HCT116 (cell line): ENCODE measurements around the gene ZNF492. TPM values are rescaled to one million over a fixed set of nuclear protein-coding genes. Genes with fewer than 3 reads are reported as not detected.

ENCODE experiments used
- ATAC-seq: fragments of 200-7000 bp; cut with Tn5 transposase; 2 replicates; pipeline ENCODE4 v1.9.1; 2020; ENCODE audit warnings: mild to moderate bottlenecking, moderate library complexity
- BruUV-seq: library from RNA; stranded (reverse); fragments of 400-500 nt; replicated peaks from 2 replicates; lab custom pipeline; 2021; lab: Mats Ljungman, UMichigan
- CTCF ChIA-PET: fragments of 300-600 bp; sonication (Branson Sonifier 250); formaldehyde crosslinking; loops from one replicate; lab custom pipeline; 2021; ENCODE audit warnings: antibody characterized with exemption; lab: Charles Lee
- POLR2A ChIA-PET: fragments of 300-600, 350-600 bp; sonication (Branson Sonifier 250); formaldehyde crosslinking; loops from one replicate; lab custom pipeline; 2021; ENCODE audit warnings: antibody characterized with exemption; lab: Charles Lee
- RAD21 ChIA-PET, 2 experiments: fragments of 300-600 bp; sonication (Branson Sonifier 250); formaldehyde crosslinking; loops; one replicate each; lab custom pipeline; 2023; ENCODE audit warnings: low total read pairs in 2 of 2; ENCODE audit not compliant: uncharacterized antibody in 2 of 2, unreplicated experiment in 2 of 2, low non-redundant PET in 1 of 2; lab: Charles Lee
- DNase-seq: peaks from one replicate; pipeline ENCODE4 v3.0.0-alpha.2; 2010; ENCODE audit warnings: low read depth, low spot score
- H2AFZ ChIP-seq: fragments of 200-600 bp; shearing (Covaris generic), sonication (generic); 2 replicates; pipeline ENCODE4 v1.6.1; 2017; ENCODE audit warnings: low read depth, mixed run types, mixed read lengths, antibody characterized with exemption, low read length; ENCODE audit not compliant: poor library complexity, severe bottlenecking
- H3K27ac ChIP-seq: 2 replicates; pipeline ENCODE4 v1.5.1; 2012; ENCODE audit warnings: low read depth, low read length
- H3K27me3 ChIP-seq: fragments of 200-600 bp; sonication (generic); 2 replicates; pipeline ENCODE4 v1.6.1; 2016; ENCODE audit warnings: mixed run types, low read length, mixed read lengths; ENCODE audit not compliant: insufficient read depth
- H3K36me3 ChIP-seq, 2 experiments: fragments of 200-500 bp in 1 of 2; fragments of 200-600 bp in 1 of 2; sonication (Bioruptor generic) in 1 of 2; sonication (generic) in 1 of 2; 2 replicates each; pipeline versions ENCODE4 v1.5.1 to v1.6.1; 2014 to 2016; ENCODE audit warnings: low read length in 2 of 2, inconsistent platforms in 1 of 2, mixed read lengths in 1 of 2, mixed run types in 1 of 2; ENCODE audit not compliant: insufficient read depth in 2 of 2, control insufficient read depth in 1 of 2
- H3K4me1 ChIP-seq, 2 experiments: fragments of 200-600 bp in 1 of 2; sonication (generic) in 1 of 2; 2 replicates each; pipeline versions ENCODE4 v1.5.1 to v1.6.1; 2012 to 2017; ENCODE audit warnings: low read length in 2 of 2, inconsistent platforms in 1 of 2, mild to moderate bottlenecking in 1 of 2, mixed read lengths in 1 of 2, mixed run types in 1 of 2, moderate library complexity in 1 of 2; ENCODE audit not compliant: insufficient read depth in 2 of 2, control insufficient read depth in 1 of 2
- H3K4me2 ChIP-seq: fragments of 200-600 bp; sonication (generic); 2 replicates; pipeline ENCODE4 v1.6.1; 2017; ENCODE audit warnings: mixed run types, low read length, mixed read lengths
- H3K4me3 ChIP-seq, 2 experiments: fragments of 200-600 bp in 1 of 2; sonication (generic) in 1 of 2; replicated peaks in 1 of 2; 2 replicates each; pipeline ENCODE4 v1.5.1; 2011 to 2016; ENCODE audit warnings: low read length in 2 of 2, control low read depth in 1 of 2, low read depth in 1 of 2, mild to moderate bottlenecking in 1 of 2, mixed read lengths in 1 of 2, mixed run types in 1 of 2
- H3K79me2 ChIP-seq: fragments of 200-600 bp; sonication (generic); 2 replicates; pipeline ENCODE4 v1.6.1; 2017; ENCODE audit warnings: mild to moderate bottlenecking, mixed run types, low read length, moderate library complexity, mixed read lengths; ENCODE audit not compliant: insufficient read depth
- H3K9ac ChIP-seq: fragments of 200-600 bp; sonication (generic); 2 replicates; pipeline ENCODE4 v1.6.1; 2016; ENCODE audit warnings: low read length, mixed read lengths
- H3K9me2 ChIP-seq: fragments of 200-600 bp; sonication (generic), shearing (Covaris generic); 2 replicates; pipeline ENCODE4 v1.6.1; 2017; ENCODE audit warnings: mixed run types, mild to moderate bottlenecking, moderate library complexity; ENCODE audit not compliant: insufficient read depth
- H3K9me3 ChIP-seq, 2 experiments: fragments of 200-500 bp in 1 of 2; fragments of 200-600 bp in 1 of 2; sonication (Bioruptor generic) in 1 of 2; sonication (generic) in 1 of 2; 2 replicates each; pipeline ENCODE4 v1.6.1; 2014 to 2017; ENCODE audit warnings: low read length in 2 of 2, mixed read lengths in 2 of 2, inconsistent platforms in 1 of 2, low read depth in 1 of 2, mild to moderate bottlenecking in 1 of 2, mixed run types in 1 of 2, moderate library complexity in 1 of 2; ENCODE audit not compliant: control insufficient read depth in 1 of 2, insufficient read depth in 1 of 2
- H4K20me1 ChIP-seq: fragments of 200-600 bp; sonication (generic), shearing (Covaris generic); 2 replicates; pipeline ENCODE4 v1.6.1; 2017; ENCODE audit warnings: mixed run types, mild to moderate bottlenecking, moderate library complexity; ENCODE audit not compliant: insufficient read depth
- CBX3 ChIP-seq: IDR thresholded peaks from 2 replicates; pipeline ENCODE4 v1.6.1; 2012; ENCODE audit warnings: low read depth
- CEBPB ChIP-seq: IDR thresholded peaks from 2 replicates; pipeline ENCODE4 v1.6.1; 2012; ENCODE audit warnings: low read depth
- CTCF ChIP-seq, 3 experiments: fragments of 200-600 bp in 1 of 3; sonication (generic) in 1 of 3; IDR thresholded peaks in 2 of 3; conservative IDR thresholded peaks in 1 of 3; 2 replicates each; pipeline ENCODE4 v1.5.1; 2012 to 2017; ENCODE audit warnings: low read depth in 2 of 3, low read length in 2 of 3, antibody characterized with exemption in 1 of 3, borderline replicate concordance in 1 of 3, control low read depth in 1 of 3, mild to moderate bottlenecking in 1 of 3, mixed read lengths in 1 of 3, mixed run types in 1 of 3, moderate library complexity in 1 of 3; ENCODE audit not compliant: insufficient read depth in 1 of 3
- EGR1 ChIP-seq: IDR thresholded peaks from 2 replicates; pipeline ENCODE4 v1.6.1; 2012; ENCODE audit warnings: low read depth
- EZH2 ChIP-seq: fragments of 200-600 bp; sonication (generic); IDR thresholded peaks from 2 replicates; pipeline ENCODE4 v1.6.1; 2017; ENCODE audit warnings: antibody characterized with exemption, mixed run types
- EZH2phosphoT487 ChIP-seq: fragments of 200-600 bp; IDR thresholded peaks from 2 replicates; pipeline ENCODE4 v1.6.1; 2018; ENCODE audit warnings: antibody characterized with exemption, borderline replicate concordance
- FOSL1 ChIP-seq: IDR thresholded peaks from 2 replicates; pipeline ENCODE4 v1.6.1; 2012; ENCODE audit warnings: low read depth
- JUND ChIP-seq: IDR thresholded peaks from 2 replicates; pipeline ENCODE4 v1.6.1; 2012
- POLR2A ChIP-seq: IDR thresholded peaks from 2 replicates; pipeline ENCODE4 v1.7.0; 2011; ENCODE audit warnings: borderline replicate concordance; ENCODE audit not compliant: insufficient read depth, insufficient read length; ENCODE audit errors: extremely low read depth
- POLR2AphosphoS5 ChIP-seq: IDR thresholded peaks from 2 replicates; pipeline ENCODE4 v1.6.1; 2011; ENCODE audit warnings: mild to moderate bottlenecking, low read depth, low read length, moderate library complexity
- RAD21 ChIP-seq: IDR thresholded peaks from 2 replicates; pipeline ENCODE4 v1.6.1; 2012; ENCODE audit warnings: low read depth, mild to moderate bottlenecking
- SP1 ChIP-seq: IDR thresholded peaks from 2 replicates; pipeline ENCODE4 v1.6.1; 2012; ENCODE audit warnings: low read depth
- TCF7L2 ChIP-seq: IDR thresholded peaks from 2 replicates; pipeline ENCODE4 v1.7.0; 2011; ENCODE audit warnings: borderline replicate concordance, inconsistent platforms; ENCODE audit not compliant: insufficient read depth, insufficient read length; ENCODE audit errors: extremely low read depth
- YY1 ChIP-seq: IDR thresholded peaks from 2 replicates; pipeline ENCODE4 v1.6.1; 2011; ENCODE audit warnings: low read length, low read depth, moderate library complexity, mild to moderate bottlenecking; ENCODE audit not compliant: insufficient replicate concordance; ENCODE audit errors: extremely low read depth
- ZFX ChIP-seq: fragments of 450-650 bp; IDR thresholded peaks from 2 replicates; pipeline ENCODE4 v1.6.1; 2017
- ZNF274 ChIP-seq: fragments of 200-500 bp; sonication (Bioruptor generic); IDR thresholded peaks from 2 replicates; pipeline ENCODE4 v1.6.1; 2014; ENCODE audit warnings: mild to moderate bottlenecking, low read depth, low read length, inconsistent platforms
- intact Hi-C: fragments of 100-400 bp; cut with micrococcal nuclease; formaldehyde crosslinking; loops from 2 replicates; pipeline ENCODE4 v1.10.0; 2022
- total RNA-seq: library from RNA; stranded (reverse); gene quantifications from one replicate; pipeline ENCODE4 v1.2.1, GENCODE V29; 2021; ENCODE audit not compliant: unreplicated experiment

The ZNF492 gene
- total RNA-seq, 1 experiment from 2014 or later = not detected

GRCh38 chr19:22610121-22610520, 24.0 kb upstream of the ZNF492 start:
- ChIA-PET RAD21 (no interaction called here), POLR2A (no interaction called here), CTCF (no interaction called here)
- H3K9me2 ChIP-seq = no peaks in the 10 kb centered on the region
- H3K9me3 ChIP-seq = peaks cover 9 to 14% of the 10 kb centered on the region in 2 experiments; a peak in 2 of 4 replicates
- ATAC-seq (no peak), DNase-seq (no peak)
- H3K4me2 ChIP-seq = no peak overlapping the region
- intact Hi-C loops = no loop called here
- no peaks in the 10 kb centered on the region for H3K79me2 ChIP-seq
- H3K27me3 ChIP-seq = no peaks in the 10 kb centered on the region
- no peak overlapping the region for H3K27ac ChIP-seq
- no peaks in the 10 kb centered on the region for H3K36me3 ChIP-seq
- H2AFZ ChIP-seq = no peak overlapping the region
- no TSS peak for BruUV-seq
- TF ChIP-seq FOSL1 (no peak), EZH2 (no peak), TCF7L2 (no peak), ZFX (no peak), ZNF274 (no peak), CTCF (IDR thresholded peaks at IDR 0.05 in 2 of 3, conservative IDR thresholded peaks at IDR 0.05 in 1 of 3; ENCODE audit: borderline replicate concordance in 1 of 3, insufficient read depth in 1 of 3, low read depth in 2 of 3, low read length in 2 of 3) (no peak), JUND (no peak), RAD21 (no peak), YY1 (no peak), EGR1 (no peak), POLR2A (no peak), CEBPB (no peak), SP1 (no peak), CBX3 (no peak), EZH2phosphoT487 (no peak), POLR2AphosphoS5 (no peak)
- H3K4me1 ChIP-seq = no peaks in the 10 kb centered on the region
- no peaks in the 10 kb centered on the region for H4K20me1 ChIP-seq
- H3K9ac ChIP-seq = no peak overlapping the region
- no peak overlapping the region for H3K4me3 ChIP-seq
